Measurements from ENCODE around the gene PRC1. TPM values are rescaled to one million over a fixed set of nuclear protein-coding genes. Genes with fewer than 3 reads are reported as not detected.

PRC1 gene
- total RNA-seq, 1 donor from 2014 or later = 8.9 TPM

DNA sequence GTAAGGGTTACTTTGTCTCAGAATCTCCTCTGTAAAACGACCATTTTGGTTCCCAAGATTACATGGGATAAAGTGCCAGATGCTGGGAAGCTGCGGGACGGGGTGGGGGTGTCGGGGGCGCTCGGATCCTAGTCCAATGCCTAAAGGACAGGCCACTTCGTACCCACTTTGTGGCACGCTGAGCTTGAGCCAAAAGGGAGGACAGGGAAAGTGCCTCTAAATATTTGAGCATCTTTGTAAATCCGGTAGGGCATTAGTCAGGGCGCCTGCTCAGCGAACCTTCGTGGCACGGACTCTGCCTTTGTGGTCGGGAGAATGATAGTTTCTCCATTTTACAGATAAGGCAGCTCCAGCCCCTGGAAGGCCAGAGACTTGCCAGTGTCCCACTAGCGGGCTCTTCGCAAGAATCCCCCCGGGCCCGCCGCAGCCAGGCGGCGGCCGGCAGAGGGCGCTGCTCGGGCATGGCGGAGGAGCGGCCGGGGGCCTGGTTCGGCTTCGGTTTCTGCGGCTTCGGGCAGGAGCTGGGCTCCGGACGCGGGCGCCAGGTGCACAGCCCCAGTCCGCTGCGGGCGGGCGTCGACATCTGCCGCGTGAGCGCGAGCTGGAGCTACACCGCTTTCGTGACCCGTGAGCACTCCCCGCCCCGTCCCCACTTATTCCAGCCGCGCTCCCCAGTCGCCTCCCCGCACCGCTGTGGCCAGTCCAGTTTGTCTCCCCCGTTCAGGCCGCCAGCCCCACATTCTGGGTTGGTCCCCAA, 37.9 kb downstream of the PRC1 start:
- peak; percentile 81 for DNase-seq (ENCODE audit: low read depth)

GRCh38 chr15:90955624-90956273, 38.6 kb downstream of the PRC1 start:
- DNase-seq (ENCODE audit: low read depth) = no peak

DNA sequence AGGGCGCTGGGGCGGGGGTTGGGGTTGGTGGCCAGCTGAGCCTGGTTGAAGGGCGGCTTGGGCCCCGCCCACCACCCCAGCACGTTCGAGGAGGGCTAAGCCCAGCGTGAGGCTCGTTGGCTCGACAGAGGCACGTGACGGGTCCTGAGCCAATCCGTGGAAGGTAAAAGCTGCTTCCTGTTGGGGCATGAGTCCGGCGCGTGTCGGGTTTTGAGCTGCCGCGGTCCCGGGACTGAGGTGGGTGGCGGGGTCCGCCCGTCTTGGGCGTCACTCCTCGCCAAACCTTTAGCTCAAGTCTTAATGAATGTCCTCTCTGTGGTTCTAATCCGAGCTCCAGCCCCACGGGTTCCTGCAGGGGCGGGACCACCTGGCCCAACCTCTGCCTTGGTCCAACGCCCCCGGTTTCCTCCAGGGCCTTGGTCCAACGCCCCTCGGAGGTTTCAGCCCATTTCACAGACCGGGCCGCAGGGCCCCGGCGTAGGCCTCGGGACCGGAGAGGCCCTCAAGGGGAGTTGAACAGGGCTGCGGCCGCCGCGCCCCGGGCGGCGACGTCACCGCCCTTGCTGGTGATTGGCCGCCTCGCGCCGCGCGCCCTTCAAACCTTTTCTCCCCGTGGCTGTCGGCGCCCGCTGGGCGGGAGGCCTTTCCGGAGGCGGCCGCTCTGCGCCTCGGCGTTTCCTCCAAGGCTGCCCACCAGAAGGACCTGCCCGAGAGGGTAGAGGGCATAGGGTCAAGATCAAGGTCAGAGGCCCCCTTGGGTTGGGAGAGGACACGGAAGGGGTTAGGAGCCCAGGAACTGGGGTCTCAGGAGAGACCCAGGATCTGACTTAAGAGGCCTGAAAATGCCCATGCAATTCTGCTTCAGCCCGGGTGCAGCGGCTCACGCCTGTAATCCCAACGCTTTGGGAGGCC, 39.4 kb downstream of the PRC1 start, which contains the start of gene RCCD1:
Gene RCCD1, plus strand, starts transcription at position 173 of the 912 bp plus-strand sequence. CDS start 1,851 bp downstream, outside the sequence.
- DNase-seq (ENCODE audit: low read depth) = peak; percentile 97

DNA sequence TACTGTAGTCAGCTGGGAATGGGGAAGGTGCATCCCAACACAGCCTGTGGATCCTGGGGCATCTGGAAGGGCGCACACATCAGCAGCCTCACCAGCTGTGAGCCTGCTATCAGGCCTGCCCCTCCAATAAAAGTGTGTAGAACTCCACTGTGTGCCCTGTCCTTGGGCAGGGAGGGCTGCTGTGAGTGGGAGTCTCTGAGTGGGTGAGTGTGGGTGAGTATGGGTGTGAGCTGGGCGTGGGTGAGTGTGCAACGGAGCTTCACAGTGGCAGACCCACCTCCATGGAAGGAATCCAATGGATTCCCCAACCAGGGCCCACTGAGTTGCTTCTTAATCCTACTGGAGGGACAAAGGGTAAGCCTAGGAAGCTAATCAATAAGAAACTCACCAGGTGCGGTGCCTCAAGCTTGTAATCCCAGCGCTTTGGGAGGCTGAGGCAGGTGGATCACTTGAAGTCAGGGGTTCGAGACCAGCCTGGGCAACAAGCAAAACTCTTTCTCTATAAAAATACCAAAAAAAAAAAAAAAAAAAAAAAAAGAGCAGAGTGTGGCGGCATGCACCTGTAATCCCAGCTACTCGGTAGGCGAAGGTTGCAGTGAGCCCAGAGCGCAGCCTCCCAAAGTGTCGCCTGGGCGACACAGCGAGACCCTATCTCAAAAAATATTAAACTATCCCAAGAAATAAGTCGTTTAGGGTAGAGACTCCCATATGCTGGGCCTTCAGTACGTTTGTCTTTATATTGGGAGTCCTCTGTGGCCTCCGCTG, 40.2 kb downstream of the PRC1 start:
- no peak for DNase-seq (ENCODE audit: low read depth)

DNA sequence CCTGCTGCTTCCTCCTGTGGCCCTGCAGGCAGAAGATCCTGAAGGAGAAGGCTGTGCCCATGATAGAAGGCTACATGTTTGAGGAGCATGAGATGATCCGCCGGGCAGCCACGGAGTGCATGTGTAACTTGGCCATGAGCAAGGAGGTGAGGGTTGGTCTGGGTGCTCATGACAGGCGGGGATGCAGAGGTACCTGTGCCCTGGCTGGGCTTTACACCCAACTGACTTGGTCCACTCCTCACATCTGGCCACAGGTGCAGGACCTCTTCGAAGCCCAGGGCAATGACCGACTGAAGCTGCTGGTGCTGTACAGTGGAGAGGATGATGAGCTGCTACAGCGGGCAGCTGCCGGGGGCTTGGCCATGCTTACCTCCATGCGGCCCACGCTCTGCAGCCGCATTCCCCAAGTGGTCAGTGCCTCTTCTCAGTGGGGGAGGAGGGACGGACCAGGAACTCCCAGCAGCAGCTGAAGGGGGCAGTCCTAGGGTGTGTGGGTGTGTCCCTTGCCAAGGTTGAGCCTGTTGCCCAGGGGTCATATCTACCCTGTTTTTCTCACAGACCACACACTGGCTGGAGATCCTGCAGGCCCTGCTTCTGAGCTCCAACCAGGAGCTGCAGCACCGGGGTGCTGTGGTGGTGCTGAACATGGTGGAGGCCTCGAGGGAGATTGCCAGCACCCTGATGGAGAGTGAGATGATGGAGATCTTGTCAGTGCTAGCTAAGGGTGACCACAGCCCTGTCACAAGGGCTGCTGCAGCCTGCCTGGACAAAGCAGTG, 41.2 kb downstream of the PRC1 start:
- DNase-seq (ENCODE audit: low read depth) = no peak

DNA sequence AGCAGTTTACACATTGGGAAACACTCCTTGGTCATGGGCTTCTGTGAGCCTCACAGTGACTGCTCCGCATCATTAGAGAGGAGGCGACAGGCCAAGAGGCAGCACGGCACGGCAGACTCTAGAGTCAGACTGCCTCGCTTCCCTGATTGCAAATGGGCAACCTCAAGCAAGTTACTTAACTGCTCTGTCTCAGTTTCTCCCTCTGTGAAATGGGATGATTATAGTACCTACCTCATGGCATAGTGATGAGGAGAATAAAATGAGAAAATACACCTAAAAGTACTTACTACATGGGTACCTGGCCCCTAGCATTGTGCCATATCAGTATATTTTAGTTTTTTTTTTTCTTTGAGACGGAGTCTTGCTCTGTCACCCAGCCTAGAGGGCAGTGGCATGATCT, 43.7 kb downstream of the PRC1 start:
- no peak for DNase-seq (ENCODE audit: low read depth)

DNA sequence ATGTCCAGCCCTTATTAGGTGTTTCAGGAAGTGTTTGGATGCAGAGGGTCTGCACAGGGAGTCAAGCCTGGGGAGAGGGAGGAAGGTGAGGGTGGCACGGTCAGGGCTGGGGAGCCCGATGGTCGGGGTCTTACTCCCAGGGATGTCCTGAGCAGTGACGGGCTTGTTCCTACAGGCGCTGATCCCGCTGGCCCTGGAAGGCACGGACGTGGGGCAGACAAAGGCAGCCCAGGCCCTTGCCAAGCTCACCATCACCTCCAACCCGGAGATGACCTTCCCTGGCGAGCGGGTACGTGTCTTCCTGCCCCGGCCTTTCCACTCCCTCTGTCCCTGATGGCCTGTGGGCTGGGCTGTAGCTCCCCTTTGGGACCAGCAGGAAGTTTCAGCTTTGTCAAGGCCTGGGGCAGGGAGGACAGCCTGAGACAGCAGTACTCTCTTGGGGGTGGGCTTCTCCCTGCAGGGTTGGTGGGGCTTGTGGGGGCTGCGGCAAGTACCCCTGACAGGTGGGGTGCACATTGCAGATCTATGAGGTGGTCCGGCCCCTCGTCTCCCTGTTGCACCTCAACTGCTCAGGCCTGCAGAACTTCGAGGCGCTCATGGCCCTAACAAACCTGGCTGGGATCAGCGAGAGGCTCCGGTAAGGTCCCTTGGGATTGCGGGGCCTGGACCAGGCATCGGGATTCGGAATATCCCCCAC, 44.2 kb downstream of the PRC1 start:
- DNase-seq (ENCODE audit: low read depth) = no peak

DNA sequence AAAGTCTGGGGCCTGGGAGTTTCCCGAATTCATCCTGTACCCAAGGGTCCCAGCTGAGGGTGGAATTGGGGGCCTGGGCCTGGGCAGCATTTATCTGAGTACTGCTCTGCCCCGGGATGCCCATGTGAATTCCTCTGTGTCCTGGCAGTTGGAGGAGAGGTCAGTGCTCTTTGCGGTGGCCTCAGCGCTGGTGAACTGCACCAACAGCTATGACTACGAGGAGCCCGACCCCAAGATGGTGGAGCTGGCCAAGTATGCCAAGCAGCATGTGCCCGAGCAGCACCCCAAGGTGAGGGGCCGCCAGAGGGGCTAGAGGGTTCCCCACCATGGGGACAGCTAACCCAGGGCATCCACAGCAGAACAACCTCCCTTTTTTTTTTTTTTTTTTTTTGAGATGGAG, 45.8 kb downstream of the PRC1 start:
- no peak for DNase-seq (ENCODE audit: low read depth)

GRCh38 chr15:90947577-90948357, 46.6 kb downstream of the PRC1 start:
- DNase-seq (ENCODE audit: low read depth) = no peak

DNA sequence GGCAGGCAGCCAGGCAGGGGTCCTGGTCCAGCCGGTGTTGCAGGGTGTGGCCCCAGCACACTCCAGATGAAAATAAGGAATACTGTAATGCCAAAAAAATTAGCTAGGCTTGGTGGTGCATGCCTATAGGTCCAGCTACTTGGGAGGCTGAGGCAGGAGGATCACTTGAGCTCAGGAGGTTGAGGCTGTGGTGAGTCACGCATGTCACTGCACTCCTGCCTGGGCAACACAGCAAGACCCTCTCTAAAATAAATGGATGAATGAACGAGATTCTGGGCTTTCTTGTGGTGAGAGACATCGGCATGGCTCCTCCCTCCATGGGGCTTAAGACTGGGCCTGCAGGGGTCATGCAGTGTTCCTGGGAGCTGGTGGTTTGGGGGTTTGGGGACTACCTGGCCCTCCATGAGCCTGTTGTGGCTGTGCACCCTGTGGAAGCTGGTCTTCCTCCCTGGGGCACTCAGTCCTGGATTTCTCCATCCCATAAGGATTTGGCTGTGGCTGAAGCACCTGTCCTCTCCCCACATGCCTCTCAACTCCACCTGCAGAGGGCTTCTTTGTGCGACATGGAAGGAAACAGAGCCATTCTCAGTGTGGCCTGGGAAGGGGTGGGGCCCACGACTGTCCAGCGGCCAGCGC, 47.3 kb downstream of the PRC1 start:
- DNase-seq (ENCODE audit: low read depth) = no peak

GRCh38 chr15:90946538-90946937, 47.8 kb downstream of the PRC1 start:
- no peak for DNase-seq (ENCODE audit: low read depth)

DNA sequence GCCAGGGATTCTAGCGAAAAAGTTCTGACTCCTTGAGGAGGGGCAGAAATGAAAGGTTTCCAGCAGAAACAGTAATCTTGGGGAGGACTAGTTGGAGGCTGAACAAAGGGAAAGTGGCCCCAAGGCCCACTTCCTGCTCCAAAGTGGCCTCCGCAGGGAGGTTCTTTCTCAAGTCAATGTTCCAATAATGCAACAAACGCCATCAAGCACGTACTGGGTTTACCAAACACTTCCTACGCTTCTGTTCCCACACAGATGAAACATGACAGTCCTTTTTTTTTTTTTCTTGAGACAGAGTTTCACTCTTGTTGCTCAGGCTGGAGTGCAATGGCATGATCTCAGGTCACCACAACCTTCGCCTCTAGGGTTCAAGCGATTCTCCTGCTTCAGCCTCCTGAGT, 49.2 kb downstream of the PRC1 start:
- DNase-seq (ENCODE audit: low read depth) = no peak

DNA sequence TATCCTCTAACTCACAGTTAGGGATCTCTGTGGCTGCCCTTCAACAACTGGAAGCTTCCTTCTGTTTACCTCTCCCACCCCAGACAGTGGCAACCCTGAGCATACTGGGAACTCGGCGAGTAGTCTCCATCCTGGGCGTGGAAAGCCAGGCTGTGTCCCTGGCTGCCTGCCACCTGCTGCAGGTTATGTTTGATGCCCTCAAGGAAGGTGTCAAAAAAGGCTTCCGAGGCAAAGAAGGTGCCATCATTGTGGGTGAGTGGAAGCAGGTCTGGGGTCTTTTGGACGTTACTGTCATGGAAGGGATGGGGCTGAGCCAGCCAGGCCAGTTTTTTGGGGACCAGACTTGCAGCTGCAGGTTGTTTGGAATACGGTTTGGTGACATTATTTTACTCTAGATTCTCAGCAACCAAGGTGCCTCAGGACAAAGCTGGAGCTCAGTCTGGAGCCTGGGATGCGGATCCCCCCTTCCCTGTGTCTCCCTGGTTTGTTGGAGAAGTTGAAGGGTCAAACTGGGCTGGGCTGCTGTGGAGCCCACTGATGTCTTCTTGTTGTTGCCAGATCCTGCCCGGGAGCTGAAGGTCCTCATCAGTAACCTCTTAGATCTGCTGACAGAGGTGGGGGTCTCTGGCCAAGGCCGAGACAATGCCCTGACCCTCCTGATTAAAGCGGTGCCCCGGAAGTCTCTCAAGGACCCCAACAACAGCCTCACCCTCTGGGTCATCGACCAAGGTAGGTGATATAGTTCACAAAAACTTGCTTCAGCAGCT, 51.8 kb downstream of the PRC1 start:
- no peak for DNase-seq (ENCODE audit: low read depth)

GRCh38 chr15:90941038-90941437, 53.3 kb downstream of the PRC1 start:
- no peak for DNase-seq (ENCODE audit: low read depth)

- no peak for DNase-seq (ENCODE audit: low read depth)
Observed at GRCh38 chr15:90939756-90940155, 54.6 kb downstream of the PRC1 start.

DNA sequence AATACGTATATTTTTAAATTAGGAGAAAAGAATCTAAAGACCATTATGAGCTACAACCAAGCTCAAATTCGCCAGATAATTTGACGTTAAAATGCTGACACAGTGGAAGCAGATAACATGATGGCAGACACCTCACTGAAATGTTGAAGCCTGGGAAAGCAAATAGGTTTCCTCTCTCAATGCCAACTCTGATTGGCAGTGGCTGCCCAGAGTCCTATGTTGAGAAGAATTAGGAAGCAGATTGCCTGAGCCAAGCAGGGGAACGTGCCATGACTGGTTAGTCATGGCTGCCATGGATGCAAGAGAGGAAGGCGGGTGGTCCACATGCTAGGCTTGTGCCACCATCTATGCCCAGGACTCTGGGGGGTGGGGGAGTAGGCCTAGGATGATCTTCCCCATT, 56.1 kb downstream of the PRC1 start:
- no peak for DNase-seq (ENCODE audit: low read depth)

GRCh38 chr15:90936823-90937222, 57.5 kb downstream of the PRC1 start:
- DNase-seq (ENCODE audit: low read depth) = no peak
